ENCODE data around the gene FAM81B.

DNA sequence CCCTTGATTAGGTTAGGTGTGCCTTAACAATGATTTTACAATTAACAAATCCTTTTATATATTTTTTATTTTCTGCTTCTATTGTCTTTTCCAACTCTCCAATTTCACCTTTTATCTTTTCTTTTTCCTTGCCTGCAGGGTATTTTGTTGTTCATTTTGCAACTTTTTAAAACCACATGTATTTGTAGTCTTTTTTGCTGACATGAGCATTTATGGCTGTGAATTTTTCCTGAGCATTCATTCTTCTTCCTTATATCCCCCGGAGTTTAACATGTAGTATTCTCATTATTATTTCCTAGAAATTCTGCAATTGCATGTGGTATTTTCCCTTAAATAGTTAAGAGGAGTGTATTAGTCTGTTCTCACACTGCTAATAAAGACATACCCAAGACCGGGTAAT is 41.6 kb downstream of the FAM81B start:
- TF ChIP-seq, protein P1, sequence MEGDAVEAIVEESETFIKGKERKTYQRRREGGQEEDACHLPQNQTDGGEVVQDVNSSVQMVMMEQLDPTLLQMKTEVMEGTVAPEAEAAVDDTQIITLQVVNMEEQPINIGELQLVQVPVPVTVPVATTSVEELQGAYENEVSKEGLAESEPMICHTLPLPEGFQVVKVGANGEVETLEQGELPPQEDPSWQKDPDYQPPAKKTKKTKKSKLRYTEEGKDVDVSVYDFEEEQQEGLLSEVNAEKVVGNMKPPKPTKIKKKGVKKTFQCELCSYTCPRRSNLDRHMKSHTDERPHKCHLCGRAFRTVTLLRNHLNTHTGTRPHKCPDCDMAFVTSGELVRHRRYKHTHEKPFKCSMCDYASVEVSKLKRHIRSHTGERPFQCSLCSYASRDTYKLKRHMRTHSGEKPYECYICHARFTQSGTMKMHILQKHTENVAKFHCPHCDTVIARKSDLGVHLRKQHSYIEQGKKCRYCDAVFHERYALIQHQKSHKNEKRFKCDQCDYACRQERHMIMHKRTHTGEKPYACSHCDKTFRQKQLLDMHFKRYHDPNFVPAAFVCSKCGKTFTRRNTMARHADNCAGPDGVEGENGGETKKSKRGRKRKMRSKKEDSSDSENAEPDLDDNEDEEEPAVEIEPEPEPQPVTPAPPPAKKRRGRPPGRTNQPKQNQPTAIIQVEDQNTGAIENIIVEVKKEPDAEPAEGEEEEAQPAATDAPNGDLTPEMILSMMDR (IDR thresholded peaks at IDR 0.05; ENCODE audit: low read depth, low read length, missing input control): no peak
- TF ChIP-seq, protein P2, sequence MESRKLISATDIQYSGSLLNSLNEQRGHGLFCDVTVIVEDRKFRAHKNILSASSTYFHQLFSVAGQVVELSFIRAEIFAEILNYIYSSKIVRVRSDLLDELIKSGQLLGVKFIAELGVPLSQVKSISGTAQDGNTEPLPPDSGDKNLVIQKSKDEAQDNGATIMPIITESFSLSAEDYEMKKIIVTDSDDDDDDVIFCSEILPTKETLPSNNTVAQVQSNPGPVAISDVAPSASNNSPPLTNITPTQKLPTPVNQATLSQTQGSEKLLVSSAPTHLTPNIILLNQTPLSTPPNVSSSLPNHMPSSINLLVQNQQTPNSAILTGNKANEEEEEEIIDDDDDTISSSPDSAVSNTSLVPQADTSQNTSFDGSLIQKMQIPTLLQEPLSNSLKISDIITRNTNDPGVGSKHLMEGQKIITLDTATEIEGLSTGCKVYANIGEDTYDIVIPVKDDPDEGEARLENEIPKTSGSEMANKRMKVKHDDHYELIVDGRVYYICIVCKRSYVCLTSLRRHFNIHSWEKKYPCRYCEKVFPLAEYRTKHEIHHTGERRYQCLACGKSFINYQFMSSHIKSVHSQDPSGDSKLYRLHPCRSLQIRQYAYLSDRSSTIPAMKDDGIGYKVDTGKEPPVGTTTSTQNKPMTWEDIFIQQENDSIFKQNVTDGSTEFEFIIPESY (IDR thresholded peaks at IDR 0.05): no peak
- TF ChIP-seq REST (IDR thresholded peaks at IDR 0.05): no peak
- no peak for TF ChIP-seq JUND (IDR thresholded peaks at IDR 0.05)
- TF ChIP-seq, protein P3, sequence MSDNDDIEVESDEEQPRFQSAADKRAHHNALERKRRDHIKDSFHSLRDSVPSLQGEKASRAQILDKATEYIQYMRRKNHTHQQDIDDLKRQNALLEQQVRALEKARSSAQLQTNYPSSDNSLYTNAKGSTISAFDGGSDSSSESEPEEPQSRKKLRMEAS (IDR thresholded peaks at IDR 0.05): no peak
- TF ChIP-seq FOXA2 (IDR thresholded peaks at IDR 0.05): no peak
- no peak for TF ChIP-seq SP1 (IDR thresholded peaks at IDR 0.05)
- no peak for TF ChIP-seq EGR1 (IDR thresholded peaks at IDR 0.05; ENCODE audit: low read depth in 2 of 2)
- TF ChIP-seq RXRA (IDR thresholded peaks at IDR 0.05): no peak
- no peak for TF ChIP-seq TAF1 (conservative IDR thresholded peaks at IDR 0.05)
- TF ChIP-seq, protein P4, sequence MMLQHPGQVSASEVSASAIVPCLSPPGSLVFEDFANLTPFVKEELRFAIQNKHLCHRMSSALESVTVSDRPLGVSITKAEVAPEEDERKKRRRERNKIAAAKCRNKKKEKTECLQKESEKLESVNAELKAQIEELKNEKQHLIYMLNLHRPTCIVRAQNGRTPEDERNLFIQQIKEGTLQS (IDR thresholded peaks at IDR 0.05): no peak
